Natural killer cell (primary cell): ENCODE data around the gene MSANTD2. TPM values are rescaled to one million over a fixed set of nuclear protein-coding genes. Genes with fewer than 3 reads are reported as not detected.

Source experiments
- ATAC-seq, 3 donors: fragments of 150-1000 bp in 2 of 3; fragments of 200-7000 bp in 1 of 3; cut with Tn5 transposase; 1 replicate in 1 of 3; 2 replicates in 2 of 3; pipeline ENCODE4 v1.10.0; 2021; ENCODE audit warnings: mild to moderate bottlenecking in 2 of 3, moderate library complexity in 2 of 3
- DNase-seq, 2 donors: peaks; one replicate each; pipeline versions ENCODE4 v3.0.0 to v3.0.0-alpha.2; 2013 to 2021; ENCODE audit warnings: mixed read lengths in 1 of 2
- H3K27ac ChIP-seq: one replicate; pipeline ENCODE4 v1.5.1; 2013; ENCODE audit warnings: mild to moderate bottlenecking, low read length
- H3K27me3 ChIP-seq: one replicate; pipeline ENCODE4 v1.6.1; 2013; ENCODE audit warnings: low read length; ENCODE audit not compliant: control insufficient read depth, insufficient read depth
- H3K36me3 ChIP-seq: one replicate; pipeline ENCODE4 v1.6.1; 2013; ENCODE audit warnings: low read length; ENCODE audit not compliant: control insufficient read depth, insufficient read depth
- H3K4me1 ChIP-seq: one replicate; pipeline ENCODE4 v1.6.1; 2013; ENCODE audit warnings: low read length; ENCODE audit not compliant: control insufficient read depth, insufficient read depth
- H3K4me3 ChIP-seq: one replicate; pipeline ENCODE4 v1.5.1; 2013; ENCODE audit warnings: low read length
- H3K9me3 ChIP-seq: one replicate; pipeline ENCODE4 v1.6.1; 2013; ENCODE audit warnings: low read length; ENCODE audit not compliant: control insufficient read depth, insufficient read depth
- H3K27ac Mint-ChIP-seq, 2 donors: one replicate each; pipeline ENCODE4 v1.8.0; 2022; ENCODE audit warnings: mild to moderate bottlenecking in 2 of 2, mixed read lengths in 2 of 2, moderate library complexity in 1 of 2
- H3K27me3 Mint-ChIP-seq, 2 donors: one replicate each; pipeline ENCODE4 v1.8.0; 2022; ENCODE audit warnings: low read depth in 2 of 2, mixed read lengths in 2 of 2
- H3K36me3 Mint-ChIP-seq: one replicate; pipeline ENCODE4 v1.8.0; 2022; ENCODE audit warnings: mixed read lengths
- H3K4me1 Mint-ChIP-seq, 2 donors: one replicate each; pipeline ENCODE4 v1.8.0; 2022; ENCODE audit warnings: mixed read lengths in 2 of 2
- H3K4me3 Mint-ChIP-seq: one replicate; pipeline ENCODE4 v1.8.0; 2022; ENCODE audit warnings: mild to moderate bottlenecking, moderate library complexity, mixed read lengths
- H3K9me3 Mint-ChIP-seq, 2 donors: one replicate each; pipeline ENCODE4 v1.8.0; 2022; ENCODE audit warnings: mixed read lengths in 2 of 2
- CTCF ChIP-seq: fragments of 200-600 bp; IDR thresholded peaks from one replicate; pipeline ENCODE4 v1.8.0; 2022; ENCODE audit warnings: antibody characterized with exemption
- WGBS: methylation state at CpG from one replicate; pipeline ENCODE4 v1.1.7; 2013; ENCODE audit warnings: missing lambda C conversion rate; ENCODE audit not compliant: insufficient coverage; 5-methylcytosine and 5-hydroxymethylcytosine counted together
- intact Hi-C: fragments of 100-400 bp; cut with micrococcal nuclease; formaldehyde crosslinking; loops from one replicate; pipeline ENCODE4 v1.14.2; 2022
- total RNA-seq, 4 donors: library from RNA; stranded (reverse); fragments of 120-200 nt in 1 of 4; gene quantifications; one replicate each; pipeline versions ENCODE4 v1.2.3 to v1.2.4, GENCODE V29; 2013 to 2022

The MSANTD2 gene
- total RNA-seq, 3 donors from 2014 or later (not counting 1 experiment from before 2014, with no cell fraction given): 10.1 to 14.1 (median 13.3) TPM

DNA sequence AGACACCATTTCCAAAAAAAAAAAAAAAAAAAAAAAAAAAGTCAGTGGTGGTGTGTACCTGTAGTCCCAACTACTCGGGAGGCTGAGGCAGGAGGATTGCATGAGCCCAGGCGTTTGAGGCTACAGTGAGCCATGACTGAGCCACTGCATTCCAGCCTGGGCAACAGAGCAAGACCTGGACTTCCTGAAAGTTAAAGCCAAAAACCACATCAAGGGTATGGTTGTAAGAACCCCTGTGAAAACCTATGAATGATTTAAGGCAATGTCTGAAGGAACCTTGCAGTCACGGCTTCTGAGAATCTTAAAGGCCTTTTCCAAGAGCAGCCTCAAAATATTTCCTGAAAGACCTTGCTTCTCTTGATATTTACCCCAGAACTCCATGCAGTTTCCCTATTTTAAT, 30.5 kb upstream of the MSANTD2 start:
- intact Hi-C loops: loop anchor here (10.0 kb wide), 1 partner anchor 66 kb away; the partner anchor contains the start of gene ESAM
- ATAC-seq (no peak), DNase-seq (no peak)
- no peak overlapping the region for H3K27ac Mint-ChIP-seq
- H3K4me1 ChIP-seq: no peaks in the 10 kb centered on the region
- WGBS: 73% methylated on average over 3 of the region's 3 CpGs
- H3K9me3 ChIP-seq: no peaks in the 10 kb centered on the region
- H3K36me3 Mint-ChIP-seq: no peaks in the 10 kb centered on the region
- H3K4me3 Mint-ChIP-seq: no peak overlapping the region
- H3K27me3 Mint-ChIP-seq: peaks cover 24 to 37% of the 10 kb centered on the region in 2 donors
- no peak overlapping the region for H3K27ac ChIP-seq
- H3K36me3 ChIP-seq: no peaks in the 10 kb centered on the region
- no peak for TF ChIP-seq CTCF
- H3K9me3 Mint-ChIP-seq: no peaks in the 10 kb centered on the region
- no peak overlapping the region for H3K4me3 ChIP-seq
- H3K4me1 Mint-ChIP-seq: no peaks in the 10 kb centered on the region
- no peaks in the 10 kb centered on the region for H3K27me3 ChIP-seq

GRCh38 chr11:124829986-124830385, 29.8 kb upstream of the MSANTD2 start:
- Mint-ChIP-seq H3K36me3 (no peaks in the 10 kb centered on the region), H3K4me1 (no peaks in the 10 kb centered on the region), H3K27ac (no peak overlapping the region), H3K27me3 (peaks cover 24 to 36% of the 10 kb centered on the region in 2 donors), H3K4me3 (no peak overlapping the region), H3K9me3 (no peaks in the 10 kb centered on the region)
- ATAC-seq (no peak), DNase-seq (no peak)
- H3K27ac ChIP-seq: no peak overlapping the region
- intact Hi-C loops: loop anchor here (10.0 kb wide), 1 partner anchor 65 kb away; the partner anchor contains the start of gene ESAM
- no peaks in the 10 kb centered on the region for H3K9me3 ChIP-seq
- H3K4me3 ChIP-seq: no peak overlapping the region
- WGBS: 97% methylated on average over 3 of the region's 3 CpGs
- no peaks in the 10 kb centered on the region for H3K36me3 ChIP-seq
- no peaks in the 10 kb centered on the region for H3K27me3 ChIP-seq
- no peak for TF ChIP-seq CTCF
- no peaks in the 10 kb centered on the region for H3K4me1 ChIP-seq

- Histone ChIP-seq H3K9me3 (no peaks in the 10 kb centered on the region), H3K36me3 (no peaks in the 10 kb centered on the region), H3K27ac (no peak overlapping the region), H3K27me3 (no peaks in the 10 kb centered on the region), H3K4me1 (no peaks in the 10 kb centered on the region), H3K4me3 (no peak overlapping the region)
- H3K4me1 Mint-ChIP-seq: no peaks in the 10 kb centered on the region
- no peaks in the 10 kb centered on the region for H3K9me3 Mint-ChIP-seq
- WGBS: 77% methylated on average over 3 of the region's 3 CpGs
- H3K4me3 Mint-ChIP-seq: no peak overlapping the region
- H3K36me3 Mint-ChIP-seq: no peaks in the 10 kb centered on the region
- peaks cover 21 to 56% of the 10 kb centered on the region in 2 donors for H3K27me3 Mint-ChIP-seq
- TF ChIP-seq CTCF: no peak
- ATAC-seq (no peak), DNase-seq (no peak)
- intact Hi-C loops: no loop called here
- H3K27ac Mint-ChIP-seq: no peak overlapping the region
Observed at GRCh38 chr11:124825876-124826275, 25.7 kb upstream of the MSANTD2 start.
